HUES64 (cell line): Measurements from ENCODE around the gene TRAPPC8.
"Not testable (repeated sequence)": the region's sequence is repeated elsewhere in the genome, so short reads cannot be mapped to it uniquely, and the experiment has no call there.

ENCODE experiments used
- H3K27ac ChIP-seq: 2 replicates; pipeline ENCODE4 v1.7.0; 2013; ENCODE audit warnings: low read depth, low read length, inconsistent platforms
- H3K27me3 ChIP-seq: 2 replicates; pipeline ENCODE4 v1.6.1; 2013; ENCODE audit warnings: mild to moderate bottlenecking, low read length; ENCODE audit not compliant: insufficient read depth
- H3K36me3 ChIP-seq: 2 replicates; pipeline ENCODE4 v1.6.1; 2013; ENCODE audit warnings: mild to moderate bottlenecking, low read length; ENCODE audit not compliant: insufficient read depth
- H3K4me1 ChIP-seq: 2 replicates; pipeline ENCODE4 v1.6.1; 2013; ENCODE audit warnings: mild to moderate bottlenecking, low read length, moderate library complexity; ENCODE audit not compliant: insufficient read depth
- H3K4me3 ChIP-seq: 2 replicates; pipeline ENCODE4 v1.5.1; 2013; ENCODE audit warnings: mild to moderate bottlenecking, low read length, moderate library complexity
- H3K9ac ChIP-seq: 2 replicates; pipeline ENCODE4 v1.6.1; 2013; ENCODE audit warnings: mild to moderate bottlenecking, low read depth, low read length
- H3K9me3 ChIP-seq: 2 replicates; pipeline ENCODE4 v1.6.1; 2013; ENCODE audit warnings: low read depth, low read length; ENCODE audit not compliant: insufficient read depth
- WGBS: fragments of 150-250, 120-280 bp; methylation state at CpG from one replicate; pipeline ENCODE4 v1.1.7; 2013; ENCODE audit warnings: missing lambda C conversion rate; 5-methylcytosine and 5-hydroxymethylcytosine counted together

The TRAPPC8 gene

DNA sequence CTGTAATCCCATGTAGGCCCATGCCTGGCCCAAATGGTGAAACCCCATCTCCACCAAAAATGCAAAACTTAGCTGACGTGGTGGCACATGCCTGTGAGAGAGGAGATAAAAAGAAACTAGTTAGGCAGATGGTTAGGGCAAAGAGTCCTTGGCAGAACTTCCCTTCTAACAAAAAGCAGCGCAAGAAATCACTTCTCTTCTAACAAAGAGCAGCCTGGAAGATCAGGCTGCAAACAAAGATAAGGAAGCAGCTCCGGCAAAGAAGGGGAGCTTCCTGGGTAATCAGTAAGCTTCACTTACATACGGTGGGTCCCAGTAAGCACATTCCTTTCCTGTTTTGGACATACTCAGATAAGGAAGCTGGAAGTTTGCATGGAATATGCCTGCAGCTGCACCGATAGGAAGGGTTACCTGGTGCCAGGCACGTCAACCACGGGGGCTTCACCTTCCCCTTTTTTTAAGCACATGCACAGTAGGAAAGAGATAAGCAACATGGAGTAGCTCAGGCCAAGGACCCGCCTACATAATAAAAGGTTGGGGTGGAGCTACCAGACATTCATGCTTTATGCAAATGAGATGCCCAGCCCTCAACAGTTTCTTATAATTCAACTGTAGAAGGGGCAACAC is 121.3 kb downstream of the TRAPPC8 start:
- 83% methylated on average over 7 of the region's 8 CpGs for WGBS
- Histone ChIP-seq H3K9ac (no peak overlapping the region), H3K27ac (no peak overlapping the region), H3K27me3 (no peaks in the 10 kb centered on the region), H3K36me3 (no peaks in the 10 kb centered on the region), H3K9me3 (no peaks in the 10 kb centered on the region), H3K4me1 (peaks cover 34% of the 10 kb centered on the region), H3K4me3 (no peak overlapping the region)

DNA sequence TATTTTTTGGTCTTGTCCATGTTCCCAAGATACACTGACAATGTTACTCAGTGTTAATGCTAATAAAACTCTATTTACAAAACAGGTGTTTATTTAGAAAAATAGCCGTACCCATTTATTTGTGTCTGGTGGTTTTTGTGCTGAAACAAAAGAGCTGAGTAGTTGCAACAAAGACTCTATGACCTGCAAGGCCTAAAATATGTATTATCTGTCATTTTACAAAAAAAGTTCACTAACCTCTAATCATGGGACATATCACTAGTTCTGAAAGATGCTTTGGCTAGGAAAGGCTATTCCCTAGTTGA is 123.1 kb downstream of the TRAPPC8 start:
- no peaks in the 10 kb centered on the region for H3K36me3 ChIP-seq
- no peaks in the 10 kb centered on the region for H3K27me3 ChIP-seq
- no peak overlapping the region for H3K4me3 ChIP-seq
- peaks cover 22% of the 10 kb centered on the region for H3K4me1 ChIP-seq
- WGBS = 100% methylated on average over 1 of the region's 1 CpG
- 0 out of 2 replicates have a peak overlapping the region, but pooled peaks have one; percentile 13 for H3K27ac ChIP-seq
- no peak overlapping the region for H3K9ac ChIP-seq
- H3K9me3 ChIP-seq = no peaks in the 10 kb centered on the region

DNA sequence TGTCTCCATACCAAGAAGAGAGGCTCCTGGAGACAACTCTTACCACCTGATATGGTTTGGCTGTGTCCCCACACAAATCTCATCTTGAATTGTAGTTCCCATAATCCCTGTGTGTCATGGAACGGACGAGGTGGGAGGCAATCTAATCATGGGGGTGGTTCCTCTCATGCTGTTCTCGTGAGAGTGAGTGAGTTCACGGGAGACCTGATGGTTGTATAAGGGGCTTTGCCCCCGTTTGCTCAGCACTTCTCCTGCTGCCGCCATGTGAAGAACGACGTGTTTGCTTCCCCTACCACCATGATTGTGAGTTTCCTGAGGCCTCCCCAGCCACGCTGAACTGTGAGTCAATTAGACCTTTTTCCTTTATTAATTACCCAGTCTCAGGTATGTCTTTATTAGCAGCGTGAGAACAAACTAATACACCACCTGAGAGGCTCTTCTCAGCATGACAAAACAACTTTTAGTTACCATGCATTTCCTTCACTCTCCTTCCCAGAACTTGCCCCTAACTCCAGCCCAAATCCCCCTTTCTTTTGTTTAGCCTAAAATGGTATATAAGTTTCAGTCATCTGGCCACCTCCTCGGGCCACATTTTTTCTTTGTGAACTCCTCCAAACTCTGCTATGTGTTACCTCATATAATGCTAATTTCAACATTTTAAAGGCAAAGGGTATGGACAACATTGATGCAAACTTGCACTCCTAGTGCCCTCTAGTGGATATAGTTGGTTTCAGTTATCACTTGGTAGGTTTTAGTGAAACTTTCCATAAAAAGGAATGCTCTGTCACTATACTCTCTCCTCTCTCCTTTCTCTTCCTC is 123.6 kb downstream of the TRAPPC8 start:
- Histone ChIP-seq H3K27ac (peak overlapping the region; percentile 47; the same call in 1 of the 2 replicates), H3K36me3 (no peaks in the 10 kb centered on the region), H3K9me3 (no peaks in the 10 kb centered on the region), H3K27me3 (no peaks in the 10 kb centered on the region), H3K9ac (no peak overlapping the region), H3K4me1 (peaks cover 20% of the 10 kb centered on the region), H3K4me3 (no peak overlapping the region)
- 59% methylated on average over 11 of the region's 11 CpGs for WGBS

DNA sequence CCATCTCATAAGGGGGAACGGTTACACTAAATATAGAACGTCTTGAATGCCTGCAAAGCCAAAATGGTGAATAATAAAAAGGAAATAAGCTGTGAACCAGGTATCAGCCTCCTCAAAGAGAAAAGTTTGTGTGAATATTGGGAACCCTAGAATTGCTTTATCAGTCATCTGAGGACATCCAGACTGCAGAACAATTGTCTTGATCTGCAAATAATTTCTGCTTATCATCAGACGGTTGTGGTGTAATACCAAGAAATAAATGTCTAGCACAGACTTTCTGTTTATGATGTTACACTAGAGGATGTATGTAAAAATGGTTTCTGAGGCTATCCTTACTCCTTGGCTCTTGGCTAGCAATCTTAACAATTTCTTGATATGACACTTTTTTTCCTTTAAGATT is 128.8 kb downstream of the TRAPPC8 start:
- 92% methylated on average over 3 of the region's 3 CpGs for WGBS
- Histone ChIP-seq H3K27me3 (no peaks in the 10 kb centered on the region), H3K9me3 (no peaks in the 10 kb centered on the region)

DNA sequence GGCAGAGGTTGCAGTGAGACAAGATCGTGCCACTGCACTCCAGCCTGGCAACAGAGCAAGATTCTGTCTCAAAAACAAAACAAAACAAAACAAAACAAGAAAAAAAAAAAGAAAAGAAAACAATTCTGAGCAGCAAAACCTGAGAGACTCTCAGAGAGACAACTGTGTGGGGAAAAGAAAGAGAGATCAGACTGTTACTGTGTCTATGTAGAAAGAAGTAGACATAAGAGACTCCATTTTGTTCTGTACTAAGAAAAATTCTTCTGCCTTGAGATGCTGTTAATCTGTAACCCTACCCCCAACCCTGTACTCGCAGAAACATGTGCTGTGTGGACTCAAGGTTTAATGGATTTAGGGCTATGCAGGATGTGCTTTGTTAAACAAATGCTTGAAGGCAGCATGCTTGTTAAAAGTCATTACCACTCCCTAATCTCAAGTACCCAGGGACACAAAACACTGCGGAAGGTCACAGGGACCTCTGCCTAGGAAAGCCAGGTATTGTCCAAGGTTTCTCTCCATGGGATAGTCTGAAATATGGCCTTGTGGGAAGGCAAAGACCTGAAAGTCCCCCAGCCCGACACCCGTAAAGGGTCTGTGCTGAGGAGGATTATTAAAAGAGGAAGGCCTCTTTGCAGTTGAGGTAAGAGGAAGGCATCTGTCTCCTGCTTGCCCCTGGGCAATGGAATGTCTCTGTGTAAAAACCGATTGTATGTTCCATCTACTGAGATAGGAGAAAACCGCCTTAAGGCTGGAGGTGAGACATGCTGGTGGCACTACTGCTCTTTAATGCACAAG is 132.4 kb downstream of the TRAPPC8 start:
- not testable (repeated sequence) for H3K4me3 ChIP-seq, H3K36me3 ChIP-seq, H3K27me3 ChIP-seq, H3K9me3 ChIP-seq
- Histone ChIP-seq H3K27ac (peak overlapping the region; percentile 77), H3K9ac (peak overlapping the region; percentile 34; the same call in 1 of the 2 replicates), H3K4me1 (peaks cover 18% of the 10 kb centered on the region)
- 47% methylated on average over 6 of the region's 7 CpGs for WGBS

More for the DNA sequence above, 128.8 kb downstream of the TRAPPC8 start:
- no peak overlapping the region for H3K27ac ChIP-seq
- no peaks in the 10 kb centered on the region for H3K36me3 ChIP-seq
- H3K4me1 ChIP-seq = peaks cover 22% of the 10 kb centered on the region
- H3K9ac ChIP-seq = no peak overlapping the region
- no peak overlapping the region for H3K4me3 ChIP-seq

DNA sequence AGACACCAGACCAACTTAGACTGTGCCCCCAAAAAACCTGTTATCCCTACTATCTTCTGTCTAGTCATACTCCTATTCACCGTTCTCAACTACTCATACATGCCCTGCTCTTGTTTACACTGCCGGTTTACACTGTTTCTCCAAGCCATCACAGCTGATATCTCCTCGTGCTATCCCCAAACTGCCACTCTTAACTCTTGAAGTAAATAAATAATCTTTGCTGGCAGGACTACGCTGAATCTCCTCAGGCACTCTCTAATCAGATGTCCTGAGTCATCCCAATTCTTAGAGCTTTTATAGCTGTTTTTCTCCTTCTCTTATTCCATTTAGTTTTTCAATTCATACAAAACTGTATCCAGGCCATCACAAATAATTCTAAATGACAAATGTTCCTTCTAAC is 133.9 kb downstream of the TRAPPC8 start:
- Histone ChIP-seq H3K9ac (peak overlapping the region; percentile 24; the same call in 1 of the 2 replicates), H3K4me1 (peaks cover 18% of the 10 kb centered on the region)
- not testable (repeated sequence) for H3K4me3 ChIP-seq, H3K36me3 ChIP-seq, H3K9me3 ChIP-seq, H3K27me3 ChIP-seq, H3K27ac ChIP-seq
- 85% methylated on average over 3 of the region's 4 CpGs for WGBS

GRCh38 chr18:31801078-31801477 is 141.8 kb downstream of the TRAPPC8 start:
- no peak overlapping the region for H3K4me3 ChIP-seq
- H3K27ac ChIP-seq = no peak overlapping the region
- no peaks in the 10 kb centered on the region for H3K4me1 ChIP-seq
- no peaks in the 10 kb centered on the region; the same call in 1 of the 2 replicates for H3K9me3 ChIP-seq
- H3K27me3 ChIP-seq = no peaks in the 10 kb centered on the region
- 90% methylated on average over 2 of the region's 2 CpGs for WGBS
- no peaks in the 10 kb centered on the region for H3K36me3 ChIP-seq
- no peak overlapping the region for H3K9ac ChIP-seq

DNA sequence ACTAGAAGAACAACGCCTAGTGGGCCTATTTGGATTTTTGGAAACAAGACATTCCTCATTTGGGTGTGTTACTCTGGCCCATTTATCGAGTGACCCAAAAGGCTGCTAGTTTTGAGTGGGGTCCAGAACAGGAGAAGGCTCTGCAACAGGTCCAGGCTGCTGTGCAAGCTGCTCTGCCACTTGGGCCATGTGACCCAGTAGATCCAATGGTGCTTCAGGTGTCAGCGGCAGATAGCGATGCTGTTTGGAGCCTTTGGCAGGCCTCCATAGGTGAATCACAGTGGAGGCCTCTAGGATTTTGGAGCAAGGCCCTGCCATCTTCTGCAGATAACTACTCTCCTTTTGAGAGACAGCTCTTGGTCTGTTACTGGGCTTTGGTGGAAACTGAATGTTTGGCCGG is 143.7 kb downstream of the TRAPPC8 start:
- H3K4me1 ChIP-seq, H3K27ac ChIP-seq, H3K36me3 ChIP-seq, H3K9ac ChIP-seq, H3K27me3 ChIP-seq, H3K4me3 ChIP-seq, H3K9me3 ChIP-seq: not testable (repeated sequence)
- WGBS = 95% methylated on average over 5 of the region's 5 CpGs

- H3K4me1 ChIP-seq = no peaks in the 10 kb centered on the region
- WGBS = 100% methylated on average over 1 of the region's 2 CpGs
- H3K27ac ChIP-seq = no peak overlapping the region
- H3K9ac ChIP-seq = no peak overlapping the region
- H3K36me3 ChIP-seq = no peaks in the 10 kb centered on the region
- no peaks in the 10 kb centered on the region for H3K9me3 ChIP-seq
- H3K27me3 ChIP-seq = no peaks in the 10 kb centered on the region
- H3K4me3 ChIP-seq = no peak overlapping the region
These were observed 144.5 kb downstream of the TRAPPC8 start for GRCh38 chr18:31798399-31798798.

DNA sequence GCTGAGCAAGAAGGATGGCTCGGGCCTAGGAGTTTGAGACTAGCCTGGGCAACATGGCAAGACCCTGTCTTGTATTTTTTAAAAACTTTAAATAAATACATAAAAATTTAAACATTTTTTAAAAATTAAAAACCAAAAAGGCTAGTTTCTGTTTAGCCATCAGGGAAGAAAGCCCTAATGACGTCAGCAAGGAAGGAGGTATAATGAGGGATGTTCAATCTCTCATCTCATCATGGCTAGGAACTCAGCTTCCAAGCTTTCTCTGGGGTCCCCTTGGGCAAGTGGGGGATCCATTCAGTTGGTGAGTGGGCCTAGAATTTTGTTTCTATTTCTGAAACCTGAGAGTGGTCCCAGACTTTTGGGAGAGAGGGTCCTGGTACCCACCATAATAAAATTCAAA is 147.2 kb downstream of the TRAPPC8 start:
- H3K4me1 ChIP-seq = no peaks in the 10 kb centered on the region
- no peak overlapping the region for H3K9ac ChIP-seq
- WGBS = 94% methylated on average over 1 of the region's 2 CpGs
- no peak overlapping the region for H3K27ac ChIP-seq
- H3K36me3 ChIP-seq = no peaks in the 10 kb centered on the region
- H3K27me3 ChIP-seq = no peaks in the 10 kb centered on the region
- no peak overlapping the region for H3K4me3 ChIP-seq
- H3K9me3 ChIP-seq = no peaks in the 10 kb centered on the region

- H3K4me3 ChIP-seq = no peak overlapping the region
These were observed 149.4 kb downstream of the TRAPPC8 start for GRCh38 chr18:31793531-31793930.

More at GRCh38 chr18:31793531-31793930, 149.4 kb downstream of the TRAPPC8 start:
- Histone ChIP-seq H3K9me3 (no peaks in the 10 kb centered on the region), H3K9ac (no peak overlapping the region), H3K4me1 (no peaks in the 10 kb centered on the region), H3K36me3 (no peaks in the 10 kb centered on the region), H3K27ac (no peak overlapping the region), H3K27me3 (no peaks in the 10 kb centered on the region)
